Body of pancreas (tissue), 4 donors: Measurements from ENCODE around the gene KRT32.

Source experiments
- POLR2A ChIP-seq, 3 donors: fragments of 450-650 bp; IDR thresholded peaks; one replicate each; pipeline ENCODE4 v1.6.1; 2016; ENCODE audit warnings: antibody characterized with exemption in 3 of 3, mild to moderate bottlenecking in 2 of 3
- TF ChIP-seq, protein P1 (sequence below), 7 experiments: fragments of 450-650 bp in 4 of 7; fragments of 200-600 bp in 3 of 7; sonication (generic) in 3 of 7; IDR thresholded peaks; one replicate each; pipeline ENCODE4 v1.5.1; 2016 to 2019; ENCODE audit warnings: antibody characterized with exemption in 7 of 7

DNA sequence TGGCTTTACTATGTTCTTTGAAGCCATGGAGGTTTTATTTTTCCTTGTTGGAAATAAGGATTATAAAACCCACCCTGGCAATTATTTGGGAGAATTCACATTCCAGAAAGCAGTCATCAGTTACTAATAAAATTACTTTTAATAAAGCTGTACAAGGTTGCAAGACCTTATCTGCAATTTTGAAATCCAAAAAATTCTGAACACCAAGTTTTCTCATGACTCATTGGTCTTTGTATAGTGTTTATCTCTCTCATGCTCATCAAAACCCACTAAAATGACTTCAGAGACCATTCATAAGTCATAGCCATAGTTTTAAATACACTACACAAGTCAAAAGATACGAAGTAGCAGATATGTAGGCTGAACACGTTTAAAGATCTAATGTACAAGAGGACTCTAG is 20.4 kb downstream of the KRT32 start:
- TF ChIP-seq, protein P1, sequence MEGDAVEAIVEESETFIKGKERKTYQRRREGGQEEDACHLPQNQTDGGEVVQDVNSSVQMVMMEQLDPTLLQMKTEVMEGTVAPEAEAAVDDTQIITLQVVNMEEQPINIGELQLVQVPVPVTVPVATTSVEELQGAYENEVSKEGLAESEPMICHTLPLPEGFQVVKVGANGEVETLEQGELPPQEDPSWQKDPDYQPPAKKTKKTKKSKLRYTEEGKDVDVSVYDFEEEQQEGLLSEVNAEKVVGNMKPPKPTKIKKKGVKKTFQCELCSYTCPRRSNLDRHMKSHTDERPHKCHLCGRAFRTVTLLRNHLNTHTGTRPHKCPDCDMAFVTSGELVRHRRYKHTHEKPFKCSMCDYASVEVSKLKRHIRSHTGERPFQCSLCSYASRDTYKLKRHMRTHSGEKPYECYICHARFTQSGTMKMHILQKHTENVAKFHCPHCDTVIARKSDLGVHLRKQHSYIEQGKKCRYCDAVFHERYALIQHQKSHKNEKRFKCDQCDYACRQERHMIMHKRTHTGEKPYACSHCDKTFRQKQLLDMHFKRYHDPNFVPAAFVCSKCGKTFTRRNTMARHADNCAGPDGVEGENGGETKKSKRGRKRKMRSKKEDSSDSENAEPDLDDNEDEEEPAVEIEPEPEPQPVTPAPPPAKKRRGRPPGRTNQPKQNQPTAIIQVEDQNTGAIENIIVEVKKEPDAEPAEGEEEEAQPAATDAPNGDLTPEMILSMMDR (IDR thresholded peaks at IDR 0.05), result no peak
- no peak for TF ChIP-seq POLR2A (IDR thresholded peaks at IDR 0.05)
